ENCODE data around the gene LRRC41. TPM values are rescaled to one million over a fixed set of nuclear protein-coding genes. Genes with fewer than 3 reads are reported as not detected.
"Not testable (repeated sequence)": the region's sequence is repeated elsewhere in the genome, so short reads cannot be mapped to it uniquely, and the experiment has no call there.

The LRRC41 gene, protein sequence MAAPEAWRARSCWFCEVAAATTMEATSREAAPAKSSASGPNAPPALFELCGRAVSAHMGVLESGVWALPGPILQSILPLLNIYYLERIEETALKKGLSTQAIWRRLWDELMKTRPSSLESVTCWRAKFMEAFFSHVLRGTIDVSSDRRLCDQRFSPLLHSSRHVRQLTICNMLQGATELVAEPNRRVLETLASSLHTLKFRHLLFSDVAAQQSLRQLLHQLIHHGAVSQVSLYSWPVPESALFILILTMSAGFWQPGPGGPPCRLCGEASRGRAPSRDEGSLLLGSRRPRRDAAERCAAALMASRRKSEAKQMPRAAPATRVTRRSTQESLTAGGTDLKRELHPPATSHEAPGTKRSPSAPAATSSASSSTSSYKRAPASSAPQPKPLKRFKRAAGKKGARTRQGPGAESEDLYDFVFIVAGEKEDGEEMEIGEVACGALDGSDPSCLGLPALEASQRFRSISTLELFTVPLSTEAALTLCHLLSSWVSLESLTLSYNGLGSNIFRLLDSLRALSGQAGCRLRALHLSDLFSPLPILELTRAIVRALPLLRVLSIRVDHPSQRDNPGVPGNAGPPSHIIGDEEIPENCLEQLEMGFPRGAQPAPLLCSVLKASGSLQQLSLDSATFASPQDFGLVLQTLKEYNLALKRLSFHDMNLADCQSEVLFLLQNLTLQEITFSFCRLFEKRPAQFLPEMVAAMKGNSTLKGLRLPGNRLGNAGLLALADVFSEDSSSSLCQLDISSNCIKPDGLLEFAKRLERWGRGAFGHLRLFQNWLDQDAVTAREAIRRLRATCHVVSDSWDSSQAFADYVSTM
- 48.4 TPM for total RNA-seq

DNA sequence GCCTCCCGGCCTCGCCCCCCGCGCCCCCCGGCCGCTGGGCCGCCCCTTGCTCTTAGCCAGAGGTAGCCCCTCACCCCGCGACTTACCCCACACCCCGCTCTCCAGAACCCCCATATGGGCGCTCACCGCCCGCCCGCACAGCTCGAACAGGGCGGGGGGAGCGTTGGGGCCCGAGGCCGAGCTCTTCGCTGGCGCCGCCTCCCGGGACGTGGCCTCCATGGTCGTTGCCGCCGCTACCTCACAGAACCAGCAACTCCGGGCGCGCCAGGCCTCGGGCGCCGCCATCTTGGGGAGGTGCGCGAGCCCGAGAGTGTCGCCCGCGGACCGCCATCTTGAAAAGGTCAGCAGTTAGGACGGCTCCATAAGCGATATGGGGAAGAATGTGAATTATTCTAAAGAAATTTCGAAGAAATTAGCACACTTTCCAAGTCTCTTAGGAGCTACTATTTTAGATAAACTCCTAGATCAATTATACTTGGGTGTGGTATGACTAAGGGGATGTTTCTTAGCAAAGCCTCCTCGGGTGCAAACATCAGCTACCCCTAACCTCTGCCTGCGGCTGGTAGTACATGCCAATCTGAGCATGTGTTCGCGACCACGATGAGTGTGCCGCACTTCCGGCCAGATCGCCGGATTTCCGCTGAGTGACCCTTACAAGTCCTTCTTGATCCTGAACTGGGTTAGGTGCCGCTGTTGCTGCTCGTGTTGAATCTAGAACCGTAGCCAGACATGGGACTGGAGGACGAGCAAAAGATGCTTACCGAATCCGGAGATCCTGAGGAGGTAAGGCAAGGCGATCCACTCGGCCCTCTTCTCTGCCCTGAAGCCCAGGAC is at the start of gene LRRC41, which contains the start of gene UQCRH:
TSS of gene LRRC41 (minus strand) at position 579 of the 834 bp plus-strand sequence. CDS start at position 285, 294 bp downstream.
TSS of gene UQCRH (plus strand) at position 661 of the 834 bp plus-strand sequence. CDS start at position 730, 69 bp downstream.
- DNase-seq: peak; percentile 99

DNA sequence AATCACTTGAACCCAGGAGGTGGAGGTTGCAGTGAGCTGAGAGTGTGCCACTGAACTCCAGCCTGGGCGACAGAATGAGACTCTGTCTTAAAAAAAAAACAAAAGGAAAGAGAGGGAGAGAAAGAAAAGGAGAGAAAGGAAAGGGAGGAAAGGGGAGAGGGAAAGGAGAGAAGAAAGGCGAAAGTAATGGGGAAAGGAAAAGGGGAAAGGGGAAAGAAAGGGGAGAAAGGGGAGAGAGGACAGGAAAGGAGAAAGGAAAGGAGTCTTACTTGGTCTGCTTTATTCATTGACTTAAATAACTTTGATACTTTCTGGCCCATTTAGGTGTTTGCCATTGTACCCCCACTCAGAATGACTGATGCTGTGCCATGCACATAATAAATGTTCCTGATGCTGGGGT is 48.9 kb upstream of the LRRC41 start:
- no peak for DNase-seq

DNA sequence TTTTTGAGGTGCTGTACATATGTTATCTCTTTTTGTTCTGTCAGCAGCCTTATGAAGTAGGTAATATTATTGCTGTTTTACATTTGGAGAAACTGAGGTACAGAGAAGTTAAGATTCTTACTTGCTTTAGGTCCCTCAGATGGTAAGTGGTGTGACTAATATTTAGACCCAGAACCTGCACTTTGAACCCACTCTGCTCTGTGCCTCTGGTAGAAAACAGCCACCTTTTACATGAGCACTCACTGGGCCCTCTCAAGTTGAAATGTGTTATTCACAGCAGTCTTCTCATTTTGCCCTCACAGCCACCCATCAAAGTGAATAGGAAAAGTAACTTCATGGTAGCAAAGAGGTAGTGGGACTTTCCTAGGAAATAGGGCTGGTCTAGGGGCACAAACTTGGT is 41.9 kb upstream of the LRRC41 start:
- DNase-seq: no peak

DNA sequence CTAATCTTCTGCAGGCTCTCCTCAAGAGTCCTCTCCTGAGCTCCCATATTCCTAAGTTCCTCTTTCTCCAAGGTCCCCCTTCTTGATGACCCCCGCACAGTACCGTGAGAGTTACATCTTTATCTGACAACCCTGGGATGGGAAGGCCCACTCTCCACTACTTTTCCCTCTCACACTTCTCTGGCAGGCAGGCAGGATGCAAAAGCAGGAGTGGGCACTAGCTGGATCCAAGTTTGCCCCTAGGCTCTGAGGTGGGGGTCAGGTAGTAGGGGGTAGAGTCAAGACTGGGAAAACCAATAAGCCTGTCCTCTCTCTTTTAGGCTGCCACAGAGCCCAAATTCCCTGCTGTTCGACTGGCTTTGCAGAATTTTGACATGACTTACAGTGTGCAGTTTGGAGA is 41.1 kb upstream of the LRRC41 start:
- DNase-seq: no peak

DNA sequence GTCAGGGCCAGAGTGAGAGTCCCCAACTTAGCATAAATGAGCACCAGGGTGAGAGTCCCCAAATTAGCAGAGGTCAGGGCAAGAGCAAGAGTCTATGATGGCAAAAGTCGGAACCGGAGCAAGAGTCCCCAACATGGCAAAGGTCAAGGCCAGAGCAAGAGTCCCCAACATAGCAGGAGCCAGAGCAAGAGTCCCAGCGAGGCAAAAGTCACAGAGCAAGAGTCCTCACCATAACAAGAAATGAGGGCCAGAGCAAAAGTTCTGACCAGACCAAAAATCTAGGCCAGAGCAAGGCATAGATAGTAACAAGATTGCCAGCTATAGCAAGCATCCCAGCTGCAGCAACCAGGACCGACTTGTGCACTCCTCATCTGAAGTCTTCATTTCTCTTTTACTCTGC is 40.3 kb upstream of the LRRC41 start:
- DNase-seq: no peak

DNA sequence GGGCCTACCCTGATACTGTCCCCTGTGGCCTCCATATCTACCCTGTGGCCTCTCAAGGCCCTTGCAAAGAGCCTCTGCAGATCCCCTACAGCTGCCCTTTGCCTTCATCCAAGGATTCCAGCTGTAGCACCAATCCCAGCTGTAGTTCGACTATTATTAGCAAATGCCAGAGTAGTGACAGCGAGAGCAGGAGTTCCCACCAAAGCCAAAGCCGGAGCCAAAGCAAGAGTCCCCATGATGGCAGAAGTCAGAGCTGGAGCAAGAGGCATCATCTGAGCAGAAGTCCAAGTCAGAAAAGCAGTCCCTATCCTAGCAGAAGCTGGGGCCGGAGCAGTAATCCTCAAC is 39.9 kb upstream of the LRRC41 start:
- DNase-seq: no peak

DNA sequence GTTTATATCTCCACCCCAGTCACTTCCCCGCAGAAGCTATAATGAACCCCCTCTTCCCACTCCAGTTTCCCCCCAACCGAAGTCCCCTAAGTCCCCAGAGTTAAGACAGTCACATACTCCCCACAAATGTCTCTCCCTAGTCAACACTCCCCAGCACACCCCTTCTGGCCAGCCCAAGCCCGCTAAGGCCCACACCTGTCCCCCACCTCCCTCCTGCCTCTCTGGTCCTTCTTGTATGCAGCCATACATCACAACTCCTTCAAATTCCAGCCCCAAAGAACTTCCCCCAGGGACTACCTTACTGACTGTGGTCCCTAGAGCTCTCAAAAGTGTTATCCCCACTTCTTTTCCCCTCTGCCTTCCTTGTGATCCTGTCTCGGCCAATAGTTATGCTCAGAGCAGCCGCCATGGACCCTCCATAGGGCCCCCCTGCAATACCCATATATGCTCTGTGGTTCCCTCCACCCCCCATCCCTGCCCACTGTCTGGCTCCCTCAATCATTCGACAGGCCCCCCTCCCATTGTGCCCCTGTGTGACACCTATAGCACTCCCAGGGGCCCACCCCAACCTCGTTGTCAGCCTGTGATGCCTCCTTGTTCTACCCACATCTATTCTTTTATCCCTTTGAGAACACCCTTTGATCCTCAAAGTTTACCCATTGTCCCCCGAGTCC is 39.4 kb upstream of the LRRC41 start:
- DNase-seq: no peak

DNA sequence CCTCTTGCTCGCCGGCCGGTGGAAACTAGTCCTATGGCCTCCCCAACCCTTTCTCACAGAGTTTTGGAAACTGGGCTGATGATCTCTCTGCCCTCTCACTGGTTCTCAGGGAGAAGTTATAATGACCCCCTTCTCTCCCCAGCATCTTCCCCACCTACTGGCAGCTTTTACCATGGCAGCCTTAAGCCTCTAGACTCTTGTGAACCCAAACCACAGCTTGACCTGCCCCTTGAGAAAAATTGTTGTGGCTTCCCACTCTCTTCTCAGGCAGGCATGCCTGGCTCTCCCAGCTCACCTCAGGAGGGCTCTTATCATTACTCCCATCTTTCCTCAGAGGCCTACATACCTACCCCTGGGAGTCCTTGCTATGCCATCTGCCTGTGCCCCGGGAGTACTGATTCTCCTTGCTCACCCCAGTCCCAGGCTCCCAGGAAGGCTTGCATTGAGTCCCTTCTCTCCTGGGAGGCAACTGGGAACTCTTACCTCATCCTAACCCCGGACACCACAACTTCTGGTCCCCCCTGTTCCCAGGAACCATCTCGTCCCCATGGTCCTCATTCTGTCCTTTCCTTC is 38.8 kb upstream of the LRRC41 start:
- no peak for DNase-seq

DNA sequence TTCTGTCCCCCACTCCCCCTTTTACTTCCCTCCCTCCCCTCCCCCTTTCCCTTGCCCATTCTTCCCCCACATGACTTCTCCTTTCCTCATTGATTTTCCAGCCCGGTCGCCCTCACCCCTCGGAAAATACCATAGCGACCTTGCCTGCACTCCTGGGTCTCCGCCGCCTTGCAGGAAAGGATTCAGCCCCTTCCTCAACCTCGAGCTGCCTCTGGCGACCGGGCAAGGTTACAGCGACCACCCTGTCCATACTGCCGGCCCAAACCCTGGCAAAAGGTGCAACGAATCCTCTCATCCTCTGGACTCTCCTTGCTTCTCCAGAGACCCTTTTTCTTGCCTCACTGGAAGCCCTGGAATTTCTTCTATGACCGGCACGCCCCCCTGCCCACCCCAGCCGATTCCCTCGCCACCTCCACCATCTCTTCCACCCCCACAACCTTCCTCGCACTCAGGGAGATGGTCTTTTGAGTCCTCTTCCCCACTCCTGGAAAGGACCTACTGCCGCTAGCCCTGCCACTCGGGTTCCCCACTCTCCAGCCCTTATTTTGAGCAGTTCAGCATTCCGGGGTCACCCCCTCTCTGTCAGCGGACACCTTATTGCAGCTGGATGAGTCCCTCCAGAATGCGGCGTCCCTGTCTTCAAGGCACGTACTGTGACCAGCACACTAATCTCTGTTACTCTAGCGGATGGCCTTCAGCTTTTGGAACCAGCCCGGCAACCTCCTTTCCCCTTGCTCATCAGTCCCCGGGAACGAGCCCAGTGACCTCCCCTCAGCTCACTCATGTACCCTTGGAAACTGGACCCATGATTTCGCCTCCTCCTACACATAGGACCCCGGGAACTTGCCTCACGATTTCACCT is 38.0 kb upstream of the LRRC41 start:
- DNase-seq: no peak

DNA sequence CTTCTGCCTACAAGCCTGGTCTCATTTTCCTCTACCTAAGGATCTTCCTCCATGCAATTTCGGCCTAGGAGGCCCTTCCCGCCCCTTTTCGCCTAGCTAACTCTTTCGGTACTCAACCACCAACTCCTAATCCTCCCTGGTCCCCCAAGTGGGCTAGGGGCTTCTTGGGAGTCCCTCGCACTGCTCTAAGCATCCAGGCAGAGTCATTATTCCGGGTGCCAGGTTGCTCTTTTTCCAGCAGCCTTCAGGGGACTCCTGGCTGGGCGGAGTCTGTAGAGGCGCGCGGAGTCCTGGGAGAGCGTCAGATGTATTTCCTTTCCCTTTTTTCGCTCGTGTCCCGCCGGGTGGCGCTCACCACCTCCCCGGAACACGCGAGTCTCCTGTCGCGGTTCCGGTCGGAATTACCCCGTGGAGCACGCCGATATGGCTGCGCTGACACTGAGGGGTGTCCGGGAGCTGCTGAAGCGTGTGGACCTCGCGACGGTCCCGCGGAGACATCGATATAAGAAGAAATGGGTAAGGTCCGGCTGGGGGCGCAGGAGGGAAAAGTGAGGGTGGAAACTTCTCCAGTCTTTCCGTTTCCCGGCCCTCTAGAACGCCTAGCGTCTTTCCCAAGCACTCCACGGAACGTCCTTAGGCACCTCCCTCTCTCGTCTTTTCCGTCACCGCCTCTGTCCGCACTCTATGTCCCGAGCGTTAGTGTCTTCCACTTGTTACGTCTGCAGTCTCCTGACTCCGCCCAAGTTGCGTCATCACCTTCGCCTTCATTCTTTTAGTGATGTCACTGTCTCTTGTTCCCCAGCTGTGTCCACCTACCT is 37.2 kb upstream of the LRRC41 start, which contains the start of gene NSUN4:
TSS of gene NSUN4 (plus strand) at position 404 of the 818 bp plus-strand sequence. CDS start at position 424, 20 bp downstream.
- DNase-seq: peak; percentile 91

DNA sequence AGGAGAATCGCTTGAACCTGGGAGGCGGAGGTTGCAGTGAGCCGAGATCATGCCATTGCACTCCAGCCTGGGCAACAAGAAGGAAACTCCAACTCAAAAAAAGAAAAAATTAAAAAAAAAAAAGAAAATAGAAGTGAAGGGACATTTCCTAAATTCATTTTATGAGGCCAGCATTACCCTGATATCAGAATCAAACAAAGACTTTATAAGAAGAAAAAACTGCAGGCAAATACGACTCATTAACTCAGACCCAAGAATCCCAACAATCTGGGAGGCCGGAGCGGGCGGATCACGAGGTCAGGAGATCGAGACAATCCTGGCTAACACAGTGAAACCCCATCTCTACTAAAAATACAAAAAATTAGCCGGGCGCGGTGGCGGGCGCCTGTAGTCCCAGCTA is 34.0 kb upstream of the LRRC41 start:
- DNase-seq: not testable (repeated sequence)

DNA sequence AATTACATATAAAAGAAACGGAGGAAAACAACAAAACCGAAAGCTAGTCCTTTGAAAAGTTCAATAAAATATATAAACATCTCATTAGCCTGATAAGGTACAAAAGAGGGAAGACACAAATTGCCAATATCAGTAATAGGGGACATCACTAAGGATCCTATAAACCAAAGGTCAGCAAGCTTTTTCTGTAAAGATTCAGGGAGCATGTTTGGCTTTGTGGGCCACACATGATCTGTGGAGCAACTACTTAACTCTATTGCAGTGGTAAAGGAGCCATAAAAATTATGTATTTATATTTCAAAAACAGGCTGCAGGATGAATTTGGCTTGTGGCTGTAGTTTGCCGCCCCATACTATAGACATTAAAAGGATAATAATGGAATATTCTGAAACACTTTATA is 31.7 kb upstream of the LRRC41 start:
- no peak for DNase-seq

DNA sequence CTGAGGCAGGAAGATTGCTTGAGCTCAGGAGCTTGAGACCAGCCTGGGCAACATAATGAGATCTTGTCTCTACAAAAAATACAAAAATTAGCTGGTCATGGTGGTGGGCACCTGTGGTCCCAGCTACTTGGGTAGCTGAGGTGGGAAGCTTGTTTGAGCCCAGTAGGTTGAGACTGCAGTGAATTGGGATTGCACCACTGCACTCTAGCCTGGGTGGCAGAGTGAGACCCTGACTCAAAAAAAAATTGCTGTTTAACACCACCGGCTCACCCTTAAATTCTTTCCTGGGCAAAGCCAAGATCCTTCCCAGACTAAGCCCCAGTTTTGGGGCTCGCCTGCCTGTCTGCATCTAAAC is 30.6 kb upstream of the LRRC41 start:
- no peak for DNase-seq

DNA sequence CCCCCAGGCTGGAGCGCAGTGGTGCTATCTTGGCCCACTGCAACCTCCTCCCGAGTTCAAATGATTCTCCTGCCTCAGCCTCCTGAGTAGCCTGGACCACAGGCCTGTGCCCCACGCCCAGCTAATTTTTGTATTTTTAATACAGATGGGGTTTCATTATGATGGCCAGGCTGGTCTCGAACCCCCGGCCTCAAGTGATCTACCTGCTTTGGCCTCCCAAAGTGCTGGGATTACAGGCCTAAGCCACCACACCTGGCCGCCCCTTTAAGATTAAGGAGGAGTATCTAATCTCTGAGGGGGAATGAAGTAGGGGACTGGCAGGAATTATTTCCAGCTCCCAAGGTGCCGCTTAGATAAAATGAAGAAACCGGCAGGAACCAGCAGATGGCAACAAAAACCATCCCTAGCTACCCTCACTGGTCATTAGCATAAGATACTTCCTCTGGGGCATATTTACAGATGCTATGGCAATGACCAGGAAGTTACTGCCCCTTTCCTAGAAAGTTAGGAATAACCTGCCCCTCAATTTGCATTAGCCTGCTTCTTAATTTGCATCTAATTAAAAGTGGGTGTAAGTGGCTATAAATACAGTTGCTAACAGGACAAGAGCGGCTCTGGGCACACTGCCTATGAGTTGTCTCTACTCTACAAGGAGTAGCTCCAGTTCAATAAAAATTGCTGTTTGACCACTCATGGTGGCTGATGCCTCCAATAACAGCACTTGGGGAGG is 30.0 kb upstream of the LRRC41 start:
- DNase-seq: no peak

DNA sequence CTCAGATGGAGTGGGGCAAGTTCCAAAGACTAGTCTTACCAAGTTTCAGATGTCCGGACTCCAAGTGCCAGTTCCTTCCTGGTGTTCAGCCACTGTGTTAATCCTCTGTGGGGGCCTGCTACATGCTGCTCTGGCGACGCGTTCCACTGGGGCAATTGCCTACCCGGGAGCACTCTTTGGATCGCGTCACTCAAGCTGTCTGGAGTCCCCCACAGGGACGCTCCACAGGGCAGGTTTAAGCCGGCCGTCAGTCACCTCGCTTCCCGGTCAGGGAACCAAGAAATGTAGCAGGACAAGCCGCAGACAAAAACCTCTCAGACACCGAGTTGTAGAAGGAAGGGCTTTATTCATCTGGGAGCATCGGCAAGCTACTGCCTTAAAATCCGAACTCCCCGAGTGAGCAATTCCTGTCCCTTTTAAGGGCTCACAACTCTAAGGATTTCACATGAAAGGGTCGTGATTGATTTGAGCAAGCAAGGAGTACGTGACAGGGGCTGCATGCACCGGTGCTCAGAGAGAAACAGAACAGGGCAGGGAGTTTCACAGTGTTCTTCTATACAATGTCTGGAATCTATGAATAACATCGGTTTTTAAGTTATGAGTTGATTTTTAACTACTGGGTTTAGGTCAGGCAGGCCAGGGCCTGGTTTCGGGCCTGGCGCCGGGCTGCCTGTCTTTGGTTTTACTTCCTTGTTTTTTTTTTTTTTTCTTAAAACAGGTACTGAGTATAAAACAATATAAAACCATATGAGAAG is 28.5 kb upstream of the LRRC41 start:
- DNase-seq: not testable (repeated sequence)

DNA sequence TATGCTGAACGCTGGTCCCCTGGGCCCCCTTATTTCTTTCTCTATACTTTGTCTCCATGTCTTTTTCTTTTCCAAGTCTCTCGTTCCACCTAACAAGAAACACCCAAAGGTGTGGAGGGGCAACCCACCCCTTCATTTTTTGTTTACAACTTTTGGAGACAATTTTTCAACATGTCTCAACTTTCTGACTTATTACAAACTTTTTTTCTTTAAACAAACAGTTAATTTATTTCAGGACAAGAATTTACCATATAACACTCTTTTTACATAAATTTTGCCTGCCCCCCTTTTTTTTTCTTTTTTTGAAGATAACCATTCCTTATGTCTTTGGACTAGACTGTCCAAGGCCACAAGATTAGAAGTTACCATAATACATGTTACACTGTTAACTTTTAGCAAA is 27.0 kb upstream of the LRRC41 start:
- not testable (repeated sequence) for DNase-seq

DNA sequence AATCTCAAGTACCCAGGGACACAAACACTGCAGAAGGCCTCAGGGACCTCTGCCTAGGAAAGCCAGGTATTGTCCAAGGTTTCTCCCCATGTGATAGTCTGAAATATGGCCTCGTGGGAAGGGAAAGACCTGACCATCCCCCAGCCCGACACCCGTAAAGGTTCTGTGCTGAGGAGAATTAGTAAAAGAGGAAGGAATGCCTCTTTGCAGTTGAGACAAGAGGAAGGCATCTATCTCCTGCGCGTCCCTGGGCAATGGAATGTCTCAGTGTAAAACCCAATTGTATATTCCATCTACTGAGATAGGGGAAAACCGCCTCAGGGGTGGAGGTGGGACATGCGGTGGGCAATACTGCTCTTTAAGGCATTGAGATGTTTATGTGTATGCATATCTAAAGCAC is 26.4 kb upstream of the LRRC41 start:
- DNase-seq: not testable (repeated sequence)

DNA sequence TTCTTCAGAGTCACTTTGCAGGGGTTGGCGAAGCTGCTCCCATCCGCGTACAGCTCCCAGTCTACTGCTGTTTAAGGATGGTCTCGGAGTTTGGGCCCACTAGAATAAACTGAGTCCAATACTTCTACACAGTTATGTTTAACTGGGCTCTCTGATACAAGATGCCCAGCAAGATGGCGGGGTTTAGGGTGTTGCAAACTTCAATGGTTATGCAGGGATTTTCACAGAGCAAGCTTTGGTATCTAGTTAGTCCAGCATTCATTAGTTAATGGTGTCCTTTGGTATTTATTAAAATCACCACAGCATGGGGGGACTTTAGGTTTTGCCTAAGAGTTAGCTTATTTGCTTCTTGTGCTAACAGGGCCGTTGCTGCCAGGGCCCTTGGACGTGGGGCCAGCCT is 24.8 kb upstream of the LRRC41 start:
- DNase-seq: not testable (repeated sequence)
